Stimulated activated CD4-positive, alpha-beta T cell treated with anti-CD3 and anti-CD28 coated beads, Interleukin-12 subunit alpha, Interleukin-12 subunit beta, amount 100 ng/mL, for 24 hours (primary cell): ENCODE data around the gene MICAL2.

ENCODE experiments used
- DNase-seq, 2 experiments: peaks; one replicate each; pipeline ENCODE4 v3.0.0-alpha.2; 2020; ENCODE audit warnings: low read depth in 2 of 2

Gene MICAL2

DNA sequence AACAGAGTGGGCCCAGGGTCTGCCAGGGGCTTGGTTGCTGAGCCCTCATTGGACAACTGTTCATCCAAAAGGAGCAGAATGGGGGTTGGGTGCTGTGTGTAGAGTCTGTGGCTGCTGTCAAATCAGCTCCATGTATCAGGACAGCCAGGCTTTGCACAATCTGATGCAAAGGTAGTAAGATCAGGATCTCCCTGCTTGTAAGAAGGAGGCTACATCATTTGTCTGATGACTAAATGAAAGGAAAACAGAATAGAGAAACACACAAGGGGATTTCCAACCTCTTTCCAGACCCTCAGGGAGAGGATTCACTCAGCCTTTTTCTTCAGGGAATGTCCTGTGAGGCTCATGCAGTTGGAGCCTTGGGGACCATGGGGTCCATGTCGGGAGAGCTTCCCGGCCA lies 7.2 kb downstream of the MICAL2 start:
- no peak for DNase-seq

DNA sequence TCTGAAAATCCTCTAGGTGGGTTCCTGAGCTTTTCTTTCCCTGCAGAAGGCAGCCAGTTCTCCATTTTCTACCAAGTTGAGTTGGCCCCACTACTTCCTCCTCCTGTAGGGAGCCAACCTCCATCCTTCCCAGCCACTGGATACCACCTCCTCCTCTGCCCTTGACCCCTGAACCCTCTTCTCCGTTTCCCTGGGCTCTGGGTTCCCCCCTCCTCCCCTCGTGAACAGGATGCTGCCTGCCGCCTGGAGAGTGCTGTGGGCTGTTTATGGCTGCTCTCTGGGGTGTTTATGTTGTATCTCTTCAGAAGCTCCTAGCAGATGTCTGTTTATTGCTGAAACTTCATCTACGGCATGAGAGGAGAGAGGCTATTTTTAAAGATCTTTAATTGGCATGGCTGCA lies 8.6 kb downstream of the MICAL2 start:
- DNase-seq: no peak

DNA sequence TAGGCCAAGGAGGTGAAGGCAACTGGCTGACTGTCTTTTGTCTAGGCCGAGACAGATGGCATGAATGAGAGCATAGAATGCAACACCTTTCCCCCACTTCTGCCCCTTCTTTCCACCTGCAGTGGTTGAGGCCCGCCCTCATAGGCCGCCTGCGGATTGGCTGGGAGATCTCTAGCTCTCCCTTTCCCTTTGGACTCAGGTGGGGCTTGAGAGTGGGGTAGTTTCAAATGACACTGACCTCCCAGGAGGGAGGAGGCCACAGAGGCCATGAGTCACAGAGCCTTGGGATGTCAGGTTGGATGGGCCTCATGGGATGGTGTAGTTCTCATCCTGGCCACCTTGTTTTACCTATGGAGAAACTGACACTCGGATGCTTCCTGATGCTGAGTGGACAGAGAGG lies 9.1 kb downstream of the MICAL2 start:
- no peak for DNase-seq

DNA sequence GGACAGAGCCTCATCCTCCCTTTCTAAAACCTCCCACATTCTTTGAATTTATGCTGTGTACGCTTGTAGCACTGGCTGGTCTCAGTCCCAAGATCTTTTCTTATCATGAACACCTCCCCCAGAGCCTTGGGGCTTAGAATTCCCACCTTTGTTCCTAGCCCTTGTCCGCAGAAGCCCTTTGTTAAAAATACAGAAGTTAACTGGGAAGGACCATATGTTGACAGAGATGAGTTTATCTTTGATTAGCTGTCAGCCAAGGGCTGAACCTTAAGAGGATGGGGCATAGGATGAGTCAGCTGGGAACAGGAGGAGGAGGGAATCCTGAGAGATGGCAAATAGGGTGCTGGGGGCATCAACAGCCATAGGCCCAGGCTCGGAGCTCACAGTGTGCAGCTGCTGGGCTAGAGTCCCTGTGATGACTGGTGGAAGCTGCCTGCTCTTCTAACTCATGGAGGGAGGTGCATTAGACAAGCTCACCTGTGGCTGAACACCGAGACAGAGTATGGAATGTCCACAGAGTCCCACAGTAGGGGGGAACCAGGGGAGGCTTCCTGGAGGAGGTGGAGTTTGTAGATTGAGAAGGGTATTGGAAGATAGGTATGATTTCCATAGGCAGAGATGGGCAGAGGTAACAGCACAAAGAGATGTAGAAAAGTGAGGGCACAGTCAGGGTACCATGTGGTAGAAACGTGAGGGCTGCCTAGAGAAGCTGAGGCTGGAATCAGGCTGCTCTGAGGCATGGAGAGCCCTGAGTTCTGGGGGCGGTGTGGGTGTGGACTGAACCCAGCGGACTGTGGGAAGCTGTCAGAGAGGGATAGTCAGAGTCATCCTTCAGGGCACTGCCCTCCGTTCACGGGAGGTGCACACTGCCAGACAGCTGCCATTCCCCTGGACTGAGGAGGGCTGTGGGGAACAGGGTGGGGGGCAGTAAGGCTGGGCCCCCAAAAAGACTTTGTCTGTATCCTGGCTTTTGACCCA lies 9.9 kb downstream of the MICAL2 start:
- DNase-seq: no peak

DNA sequence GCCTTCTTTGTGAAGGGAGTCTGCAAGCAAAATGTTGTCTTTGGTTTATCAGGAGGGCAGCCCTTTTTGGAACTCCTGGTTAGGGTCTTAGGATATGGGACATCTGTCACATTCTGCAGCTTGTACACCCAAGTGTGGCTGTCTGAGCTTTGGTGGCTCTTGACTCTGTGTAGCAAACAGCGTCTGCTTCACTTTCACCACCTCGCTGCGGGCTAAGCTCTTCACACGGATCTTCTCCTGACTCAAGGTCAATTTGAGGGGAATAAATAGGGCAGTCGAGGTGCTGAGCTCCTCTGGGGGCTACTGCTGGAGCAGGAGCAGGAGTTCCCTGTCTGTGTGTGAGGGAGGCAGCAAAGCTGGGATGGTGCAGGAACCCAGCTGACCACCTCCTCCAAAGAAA lies 10.6 kb downstream of the MICAL2 start:
- no peak for DNase-seq

DNA sequence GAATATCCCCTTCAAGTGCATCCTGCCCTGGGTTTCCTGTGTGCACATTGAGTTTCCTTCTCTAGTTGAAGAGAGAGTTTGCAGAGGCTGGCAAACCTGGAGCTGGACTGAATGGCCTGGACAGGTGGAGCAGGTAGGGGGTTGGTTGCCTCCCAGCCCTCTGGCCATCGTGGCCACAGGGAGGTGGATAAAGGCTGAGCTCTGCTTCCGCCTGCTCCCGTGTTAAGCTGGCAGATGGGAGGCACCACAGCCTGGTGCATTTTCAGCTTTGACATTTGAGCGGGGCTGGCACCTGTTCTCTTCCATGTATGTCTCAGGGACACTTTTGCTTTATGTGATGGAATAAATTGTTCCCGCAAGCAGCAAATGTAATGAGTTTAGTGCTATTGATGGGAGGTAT lies 11.1 kb downstream of the MICAL2 start:
- no peak for DNase-seq

DNA sequence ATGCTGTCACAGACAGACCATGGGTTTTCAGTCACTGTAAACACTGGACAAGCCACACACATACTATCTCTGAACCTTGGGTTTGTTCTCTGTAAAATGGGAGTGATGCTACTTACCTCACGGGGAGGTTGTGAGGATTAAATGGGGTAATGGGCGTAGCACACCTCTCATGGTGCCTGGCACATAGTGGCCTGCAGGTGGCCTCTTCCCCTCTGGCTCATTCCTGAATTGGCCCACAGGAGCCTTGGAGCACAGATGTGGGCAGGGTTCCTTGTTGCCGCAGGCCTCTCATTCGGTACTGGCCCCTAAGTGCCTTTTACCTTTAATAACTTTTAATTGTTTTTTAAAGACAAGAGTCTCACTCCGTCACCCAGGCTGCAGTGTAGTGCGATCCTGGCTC lies 11.7 kb downstream of the MICAL2 start:
- DNase-seq: no peak

DNA sequence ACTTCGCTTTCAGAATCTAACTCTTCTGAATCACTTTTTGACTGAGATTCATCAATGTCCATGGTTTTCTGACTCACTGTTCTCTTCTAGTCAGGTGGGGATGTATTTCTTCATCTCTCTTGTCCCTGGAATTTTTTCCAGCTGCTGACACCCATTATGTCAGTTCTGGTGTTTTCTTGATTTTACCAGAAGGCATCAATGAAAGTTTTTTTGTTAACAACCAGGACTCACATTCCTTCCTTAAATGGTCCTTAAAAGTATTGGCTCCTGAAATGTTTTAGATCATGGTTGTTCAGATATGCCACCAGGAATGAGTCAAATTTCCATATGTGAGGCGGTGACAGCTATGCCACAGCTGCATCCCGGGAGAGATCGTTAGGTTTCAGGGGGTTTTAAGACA lies 12.9 kb downstream of the MICAL2 start:
- DNase-seq: no peak

DNA sequence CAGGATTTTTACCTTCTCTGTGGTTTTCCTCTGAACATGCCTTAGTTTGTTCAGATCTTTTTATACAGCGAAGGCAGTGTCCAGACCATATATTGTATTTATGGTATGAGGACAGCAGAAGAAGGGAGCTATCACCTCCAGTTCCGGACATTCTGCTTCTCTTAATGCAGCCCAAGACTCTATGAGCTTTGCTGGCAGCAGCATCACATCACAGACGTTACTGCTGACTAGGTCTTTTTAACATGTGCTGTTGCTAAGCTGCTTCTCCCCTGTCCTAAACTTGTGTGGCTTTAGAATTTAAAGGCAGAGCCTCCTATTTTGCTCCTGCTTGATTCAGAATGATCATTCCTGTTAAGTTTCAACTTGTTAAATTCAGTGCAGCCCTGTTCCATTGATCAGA lies 13.4 kb downstream of the MICAL2 start:
- DNase-seq: no peak

DNA sequence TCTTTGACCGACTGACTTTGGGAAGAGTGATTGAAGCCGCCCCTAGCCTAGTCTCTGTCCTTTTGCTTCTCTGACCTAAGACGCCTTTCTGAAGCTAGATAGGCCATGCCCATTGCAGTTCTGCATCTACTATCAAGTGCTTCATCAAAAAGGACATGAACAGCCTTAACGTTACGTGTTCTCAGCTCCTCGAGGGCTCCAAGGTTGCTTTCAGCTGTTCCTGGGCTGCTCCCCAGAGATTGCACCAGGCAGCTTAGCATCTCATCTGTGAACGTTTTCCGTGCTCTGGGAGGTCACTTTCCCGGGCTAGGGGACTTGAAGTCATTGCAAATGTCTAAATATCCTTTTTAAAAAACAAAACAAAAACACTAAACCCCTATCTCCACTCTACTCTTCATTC lies 13.9 kb downstream of the MICAL2 start:
- no peak for DNase-seq

DNA sequence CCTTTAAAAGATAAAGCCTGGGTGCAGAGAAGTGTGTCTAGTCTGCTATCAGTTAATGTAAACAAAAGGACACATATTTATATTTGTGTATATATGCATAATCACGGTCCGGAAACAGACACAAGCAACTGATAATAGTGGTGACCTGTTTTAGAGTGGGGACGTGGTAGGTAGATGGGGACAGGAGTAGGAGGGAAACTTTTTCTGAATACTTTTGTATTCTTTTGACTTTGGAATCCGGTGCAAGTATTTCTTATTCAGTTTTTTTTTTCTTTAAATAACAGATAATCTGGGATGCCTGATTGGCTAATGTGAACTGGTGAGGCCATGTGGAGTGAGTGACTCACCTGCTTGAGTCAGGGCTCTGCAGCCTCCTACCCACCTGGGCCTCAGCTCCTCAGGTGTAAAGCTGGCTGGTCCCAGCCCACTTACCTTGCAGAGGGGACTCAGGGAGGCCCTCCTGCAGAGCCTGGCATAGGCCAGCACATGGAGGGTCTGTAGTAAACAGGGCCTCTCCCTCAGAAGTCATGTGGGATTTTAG lies 15.3 kb downstream of the MICAL2 start:
- no peak for DNase-seq

DNA sequence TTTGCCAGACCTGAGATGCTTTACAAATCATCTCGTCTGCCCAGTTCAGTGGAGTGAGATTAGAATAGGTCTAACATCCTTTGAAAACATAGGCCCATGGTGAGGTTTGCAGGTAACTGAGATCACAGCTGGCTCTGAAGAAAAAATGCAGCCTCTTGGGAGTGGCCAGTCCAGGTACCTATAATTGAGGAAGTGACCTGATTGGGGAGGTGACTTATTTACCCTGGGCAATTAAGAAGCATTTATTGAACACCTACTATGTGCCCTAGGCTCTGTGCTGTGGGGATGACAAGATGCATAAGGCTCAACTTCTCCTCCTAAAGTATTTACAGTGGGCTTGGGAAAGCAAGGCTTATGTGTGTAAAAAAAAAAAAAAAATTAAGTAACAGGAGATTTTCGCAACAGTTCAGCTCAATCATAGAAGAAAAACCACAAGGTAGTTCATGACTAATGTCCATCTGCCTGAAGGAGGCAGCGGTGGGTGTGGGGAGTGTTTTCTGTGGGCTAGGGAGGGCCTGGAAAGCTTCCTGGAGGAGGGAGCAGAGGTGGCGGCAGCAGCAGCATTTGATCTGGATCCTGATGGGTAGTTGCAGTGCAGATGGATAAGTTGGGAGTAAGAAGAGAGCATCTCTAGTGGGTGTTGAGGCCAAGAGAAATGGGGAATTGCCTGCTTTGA lies 16.1 kb downstream of the MICAL2 start:
- DNase-seq: no peak

DNA sequence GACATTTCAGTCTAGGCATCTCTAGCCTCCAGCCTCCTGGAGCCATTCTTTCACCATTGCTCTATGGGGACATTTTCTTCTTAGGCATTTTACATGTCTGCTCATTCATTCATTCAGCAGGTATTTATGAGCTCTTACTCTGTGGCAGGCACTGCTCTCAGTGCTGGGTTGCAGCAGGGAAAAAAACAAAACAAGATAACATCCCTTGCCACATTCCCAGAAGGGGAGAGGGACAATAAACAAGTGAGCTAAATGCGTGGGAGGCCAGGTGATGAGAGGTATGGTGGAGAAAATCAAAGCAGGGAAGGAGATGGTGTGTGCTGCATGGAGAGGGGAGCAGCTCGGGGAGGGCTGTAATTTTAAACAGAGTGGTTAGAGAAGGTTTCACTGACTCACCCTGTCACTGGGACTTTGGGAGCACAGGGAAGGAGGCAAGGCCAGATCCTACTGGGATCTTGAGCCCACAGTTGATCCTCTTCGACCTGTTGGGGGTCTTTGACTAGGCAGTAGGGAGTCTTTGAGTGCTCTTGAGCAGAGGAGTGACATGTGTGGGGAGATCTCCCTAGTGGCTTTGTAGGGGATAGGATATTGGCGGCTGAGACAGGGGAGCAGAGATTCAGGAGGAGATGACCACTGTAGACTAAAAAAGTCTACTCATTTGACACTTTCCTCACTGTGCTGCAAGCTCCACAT lies 17.0 kb downstream of the MICAL2 start:
- no peak for DNase-seq

DNA sequence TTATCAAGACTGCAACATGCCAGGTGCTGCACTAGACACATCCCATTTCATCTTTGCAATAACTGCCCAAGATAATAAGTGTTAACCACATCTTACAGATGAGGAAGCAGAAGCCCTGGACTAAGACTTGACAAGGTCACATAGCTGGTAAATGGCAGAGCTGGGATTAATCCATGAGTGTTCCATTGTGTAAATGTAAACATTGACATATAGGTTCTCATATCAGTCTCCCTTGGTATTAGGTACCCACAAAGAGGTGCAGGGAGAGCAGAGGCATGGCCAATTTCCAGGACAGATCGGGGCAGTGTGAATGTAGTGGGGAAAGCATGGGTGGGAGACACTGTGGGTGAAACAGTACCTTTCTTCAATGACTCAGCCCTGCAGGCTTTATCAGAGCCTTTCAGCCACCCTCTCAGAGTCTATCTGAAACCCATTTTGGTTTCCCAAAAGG lies 17.9 kb downstream of the MICAL2 start:
- DNase-seq: no peak

DNA sequence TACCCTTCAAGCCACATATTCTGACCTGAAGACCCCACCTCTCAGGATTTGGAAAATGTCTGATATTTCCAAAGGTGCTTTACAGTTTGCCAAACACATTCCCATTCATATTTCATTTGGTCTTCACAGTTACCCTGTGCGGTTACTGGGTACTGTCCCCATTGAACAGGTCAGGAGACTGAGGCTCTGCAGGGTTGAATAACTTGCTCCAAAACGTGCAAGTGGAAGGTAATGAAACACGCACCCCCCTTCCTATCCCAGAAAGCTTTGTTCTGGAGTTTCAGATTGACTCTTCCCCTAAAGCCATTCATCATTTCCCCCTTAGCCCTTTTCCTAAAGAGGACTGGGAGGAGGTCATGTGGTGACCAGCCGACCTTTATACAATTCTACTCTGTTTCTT lies 18.8 kb downstream of the MICAL2 start:
- no peak for DNase-seq

DNA sequence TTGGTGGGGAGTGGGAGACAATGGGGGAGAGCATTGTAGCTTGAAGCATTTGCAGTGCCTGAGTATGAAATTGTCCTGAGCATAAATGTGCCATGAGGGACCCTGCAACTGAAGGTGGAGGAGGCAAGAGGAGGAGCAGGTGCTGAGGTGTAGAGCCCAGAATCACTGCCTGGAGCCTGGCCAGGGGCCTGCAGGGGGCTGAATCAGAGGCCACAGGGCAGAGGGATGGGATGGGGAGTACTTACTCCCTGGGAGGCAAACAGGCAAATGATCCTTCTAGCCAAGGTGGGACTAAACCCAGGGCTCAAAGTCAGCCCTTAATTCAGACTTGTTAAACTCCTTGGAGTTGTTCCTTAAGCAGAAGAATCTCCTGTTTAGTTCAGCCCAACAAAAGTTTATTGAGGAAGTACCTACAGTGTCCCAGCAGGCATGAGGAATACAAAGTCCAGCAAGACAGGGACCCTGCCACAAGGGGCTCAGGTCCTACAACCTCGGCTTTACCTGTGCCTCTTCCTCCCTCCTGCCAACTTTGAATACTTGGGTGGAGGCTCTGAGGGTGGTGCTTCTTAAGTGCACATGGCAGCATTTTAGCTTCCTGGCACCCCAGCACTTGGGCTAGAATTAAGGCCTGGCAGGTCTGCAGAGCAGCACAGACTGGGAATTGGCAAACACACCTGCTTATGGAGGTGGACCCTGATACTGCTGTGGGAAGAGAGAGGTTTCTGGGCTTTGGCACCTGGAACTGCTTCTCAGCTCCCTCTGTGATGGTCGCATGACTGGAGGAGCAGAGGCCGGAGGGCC lies 20.0 kb downstream of the MICAL2 start:
- no peak for DNase-seq

DNA sequence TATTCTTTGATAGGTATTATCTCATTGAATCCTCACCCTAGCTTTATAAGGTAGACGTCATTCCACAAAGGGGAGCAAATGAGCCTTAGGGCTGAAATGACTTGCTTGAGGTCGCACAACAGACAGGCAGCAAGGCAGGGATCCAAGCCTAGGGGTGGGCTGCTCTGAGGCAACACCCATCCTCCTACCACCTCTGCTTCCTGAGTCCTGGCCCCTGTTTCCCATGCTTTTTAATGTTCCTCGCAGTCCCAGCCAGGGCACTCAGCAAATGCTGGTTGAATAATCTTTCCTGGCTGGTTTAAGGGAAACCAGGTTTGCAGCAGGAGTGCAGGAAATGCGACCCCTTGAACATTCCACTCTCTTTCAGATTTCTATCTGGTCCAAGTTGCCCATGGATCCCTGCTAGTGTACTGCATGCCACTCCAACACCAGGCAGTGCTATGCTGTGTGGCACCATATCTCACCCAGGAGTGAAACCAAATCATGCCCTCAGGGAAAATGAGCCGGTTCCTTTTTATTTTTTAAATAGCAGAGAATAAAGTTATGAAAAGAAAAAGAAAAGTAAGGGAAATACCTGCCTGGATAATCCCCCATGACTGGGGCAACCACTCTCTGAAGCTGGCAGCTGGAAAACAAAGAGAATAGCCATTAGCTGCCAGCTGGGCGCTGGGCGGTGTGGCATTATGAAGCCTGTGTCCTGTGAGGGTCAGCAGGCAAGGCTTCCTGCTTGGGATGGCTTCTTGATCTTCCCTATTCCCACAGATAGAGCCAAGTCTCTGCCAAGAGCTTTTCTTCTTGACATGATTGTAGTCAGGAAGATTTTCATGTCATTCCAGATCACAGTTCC lies 21.8 kb downstream of the MICAL2 start:
- no peak for DNase-seq

DNA sequence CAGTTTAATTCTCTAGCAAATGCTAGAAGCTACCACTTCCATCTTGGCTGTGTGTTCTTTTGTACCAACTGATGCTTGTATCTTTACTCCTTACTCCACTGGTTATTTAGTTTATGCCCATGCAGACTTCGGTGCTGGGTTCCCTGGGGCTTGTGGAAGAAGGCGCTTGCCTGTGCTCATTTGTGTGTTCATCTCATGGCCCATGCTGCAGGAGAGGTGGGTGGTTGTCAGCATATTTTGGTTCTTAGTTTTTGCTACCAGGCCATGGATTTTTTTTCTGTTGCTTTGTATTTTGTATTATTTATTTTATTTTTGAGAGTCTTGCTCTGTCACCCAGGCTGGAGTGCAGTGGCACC lies 22.4 kb downstream of the MICAL2 start:
- DNase-seq: no peak

DNA sequence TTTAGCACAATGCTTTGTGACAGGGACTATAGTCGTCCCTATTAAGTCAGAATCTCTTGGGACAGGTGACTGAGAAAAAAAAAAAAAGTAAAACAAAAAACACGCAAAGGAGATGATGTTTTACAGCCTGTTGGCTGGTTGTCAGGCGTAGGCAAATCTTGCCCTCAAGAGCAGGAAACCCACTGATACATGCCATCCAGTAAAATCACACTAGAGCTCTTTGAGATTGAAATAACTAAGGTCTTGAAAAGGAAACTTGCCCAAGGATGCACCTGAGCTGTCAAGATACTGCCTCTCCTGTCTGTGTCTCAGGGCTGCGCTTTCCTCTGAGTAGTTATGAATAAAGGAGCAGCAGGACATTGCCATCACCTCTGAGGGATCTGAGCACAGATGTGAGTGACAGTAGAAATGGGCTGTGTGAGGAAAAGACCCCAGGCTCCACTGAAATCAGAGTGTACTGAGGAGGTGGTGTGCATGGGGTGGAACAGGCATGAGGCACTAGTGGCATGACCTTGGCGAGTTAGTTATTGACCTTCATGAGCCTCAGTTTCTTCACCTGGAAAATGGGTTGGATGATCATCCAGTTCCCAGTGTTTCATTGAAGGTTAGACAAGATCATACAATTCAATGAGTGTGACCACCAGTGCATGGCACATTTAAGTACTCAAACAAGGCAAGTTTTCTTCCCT lies 23.3 kb downstream of the MICAL2 start:
- DNase-seq: no peak

DNA sequence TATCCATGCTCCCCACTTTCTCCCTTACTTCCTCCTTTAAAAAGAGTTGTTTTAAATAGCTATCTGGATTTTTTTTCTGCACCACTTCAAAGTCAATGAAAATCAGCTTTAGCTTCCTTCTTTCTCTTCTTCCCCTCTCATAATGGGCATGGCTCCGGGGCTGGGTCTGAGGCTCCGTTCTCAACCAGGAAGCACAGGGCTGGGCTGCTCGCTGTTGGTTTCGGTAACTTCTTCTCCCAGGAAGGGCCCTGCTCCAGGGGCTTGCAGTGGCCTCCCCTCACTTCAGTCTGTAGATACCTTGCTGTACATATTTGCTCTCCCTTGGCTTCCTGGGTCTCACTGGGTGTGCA lies 23.8 kb downstream of the MICAL2 start:
- DNase-seq: no peak
